Measurements from ENCODE around the gene CEBPA.

The CEBPA gene

GRCh38 chr19:33302175-33302973 is at the start of gene CEBPA:
CEBPA (minus strand) TSS chr19:33302534; CDS start chr19:33302414, 120 bp downstream.
- no peak for DNase-seq

DNA sequence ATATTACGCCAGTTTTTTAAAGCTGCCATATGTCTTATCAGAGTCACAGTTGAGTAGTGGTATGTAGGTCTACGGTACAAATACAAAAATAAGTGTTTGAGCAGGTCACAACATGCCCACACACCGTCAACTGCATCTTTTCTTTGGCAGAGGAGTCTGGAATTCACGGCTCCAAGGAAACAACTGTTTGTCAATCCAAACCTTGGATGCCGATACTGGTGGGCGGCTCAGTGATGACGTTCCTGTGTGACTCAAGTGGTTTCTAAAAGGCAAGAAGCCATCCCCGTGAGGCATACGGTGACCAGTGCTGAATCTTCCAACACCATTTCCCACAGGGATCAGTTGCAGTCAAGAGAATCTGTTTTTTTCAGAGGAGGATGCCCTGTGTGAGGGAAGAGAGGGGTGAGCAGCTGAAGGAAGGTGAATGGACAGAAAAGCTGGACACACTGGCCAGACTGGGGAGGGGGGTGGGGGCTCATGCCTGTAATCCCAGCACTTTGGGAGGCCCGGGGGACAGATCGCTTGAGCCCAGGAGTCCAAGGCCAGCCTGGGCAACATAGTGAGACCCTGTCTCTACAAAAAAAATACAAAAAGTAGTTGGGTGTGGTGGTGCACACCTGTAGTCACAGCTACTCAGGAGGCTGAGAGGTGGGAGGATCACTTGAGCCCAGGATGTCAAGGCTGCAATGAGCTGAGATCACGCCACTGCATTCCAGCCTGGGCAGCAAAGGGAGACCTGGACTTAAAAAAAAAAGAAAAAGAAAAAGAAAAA is 48.4 kb upstream of the CEBPA start:
- DNase-seq, result peak; percentile 30

DNA sequence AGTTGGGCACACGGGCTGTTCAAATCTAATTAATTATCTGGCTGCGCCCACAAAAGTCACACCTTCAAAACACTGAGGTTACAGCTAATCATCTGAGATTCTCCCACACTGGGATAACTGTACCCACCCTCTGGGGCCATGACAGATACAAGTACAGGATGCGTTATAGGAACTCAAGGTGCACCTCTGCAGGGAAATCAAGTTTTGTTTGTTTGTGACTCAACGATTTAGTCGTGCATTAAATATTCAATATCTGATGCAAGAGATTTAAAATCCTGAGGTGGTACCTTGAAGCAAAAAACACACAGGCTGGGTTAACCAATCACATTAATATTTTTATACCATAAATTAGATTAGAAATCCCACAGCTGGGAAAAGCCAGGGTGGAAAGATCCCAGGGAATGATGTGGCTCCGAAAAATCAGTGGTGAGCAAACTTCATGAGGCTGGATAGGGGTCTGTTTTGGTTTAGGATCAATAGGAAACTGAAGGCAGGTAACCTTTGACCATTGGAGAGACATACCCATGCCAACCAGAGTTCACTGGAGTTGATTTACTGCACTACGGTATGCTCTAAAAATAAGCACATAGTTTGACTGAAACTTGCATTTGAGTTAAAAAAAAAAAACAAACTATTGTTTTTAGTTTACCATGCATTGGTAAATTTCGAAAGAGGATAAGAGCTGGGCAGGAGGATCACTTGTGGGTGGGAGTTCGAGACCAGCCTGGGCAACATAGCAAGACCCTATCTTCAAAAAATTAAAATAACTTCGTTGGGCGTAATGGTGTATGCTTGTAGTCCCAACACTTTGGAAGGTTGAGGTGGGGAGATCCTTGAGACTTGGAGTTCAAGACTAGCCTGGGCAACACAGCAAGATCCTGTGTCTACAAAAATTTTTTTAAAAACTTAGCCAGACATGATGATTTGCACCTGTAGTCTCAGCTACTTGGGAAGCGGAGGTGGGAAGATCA is 47.3 kb upstream of the CEBPA start:
- DNase-seq, result no peak

DNA sequence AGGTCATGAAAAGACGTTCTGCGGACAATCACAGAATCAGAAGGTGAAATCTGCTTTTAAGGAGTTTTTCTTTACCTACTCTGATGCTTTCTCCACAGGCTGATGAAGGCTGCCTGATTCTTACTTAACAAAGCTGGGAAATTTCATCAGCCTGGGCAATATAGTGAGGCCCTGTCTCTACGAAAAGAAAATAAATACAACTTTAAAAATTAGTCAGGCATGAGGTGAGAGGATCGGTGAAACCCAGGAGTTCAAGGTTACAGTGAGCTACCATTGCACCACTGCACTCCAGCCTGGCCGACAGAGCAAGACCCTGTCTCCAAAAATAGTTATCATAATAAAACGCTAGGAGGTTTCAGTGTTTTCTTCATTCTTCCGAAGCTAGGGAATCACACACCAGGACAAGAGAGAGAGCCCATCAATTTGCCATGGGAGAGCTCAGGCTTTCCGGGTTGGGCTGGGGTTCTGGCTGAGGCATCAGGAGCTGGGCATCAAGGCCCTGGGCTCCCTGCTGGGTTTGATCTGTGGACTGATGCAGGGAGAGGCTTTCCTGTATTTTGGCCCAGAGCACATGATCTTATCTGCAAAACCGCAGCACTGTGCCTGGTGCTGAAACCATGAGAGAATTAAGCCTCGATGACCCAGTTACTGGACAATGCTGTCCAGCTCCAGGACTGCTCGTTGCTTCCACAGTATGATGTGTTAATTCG is 46.1 kb upstream of the CEBPA start:
- DNase-seq, result peak; percentile 4

DNA sequence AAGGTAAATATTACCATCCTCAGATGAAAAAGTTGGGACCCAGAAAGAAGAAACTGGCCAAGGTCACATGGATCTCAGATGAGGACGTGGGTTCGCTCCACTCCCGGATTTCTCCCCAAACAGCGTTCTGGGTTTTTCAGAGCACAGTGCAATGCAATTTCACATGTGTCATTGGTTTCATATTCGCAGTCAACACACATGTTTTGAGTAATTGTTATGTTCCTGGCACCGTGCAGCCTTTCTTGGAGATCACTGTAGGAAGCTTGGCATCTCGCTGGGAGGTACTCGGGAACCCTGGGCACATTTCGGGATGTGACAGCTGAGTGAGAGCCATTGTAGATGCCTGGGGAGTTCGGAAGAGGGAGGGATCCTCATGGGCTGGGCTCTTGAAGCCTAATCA is 45.0 kb upstream of the CEBPA start:
- no peak for DNase-seq

DNA sequence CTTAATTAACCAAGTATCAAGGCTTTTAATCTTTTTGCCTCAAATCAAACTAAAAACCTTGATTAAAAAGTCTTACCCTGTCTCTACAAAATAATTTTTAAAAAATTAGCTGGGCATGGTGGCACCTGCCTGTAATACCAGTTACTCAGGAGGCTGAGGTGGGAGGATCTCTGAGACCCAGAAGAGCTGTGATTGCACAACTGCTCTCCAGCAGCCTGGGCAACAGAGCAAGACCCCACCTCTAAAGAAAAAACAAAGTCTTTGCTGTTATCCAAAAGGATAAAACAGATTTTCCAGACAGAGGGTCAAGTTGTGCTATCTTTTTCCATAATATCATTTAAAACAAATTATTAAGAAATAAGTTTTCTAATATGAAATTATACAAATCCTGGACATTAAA is 44.3 kb upstream of the CEBPA start:
- no peak for DNase-seq

DNA sequence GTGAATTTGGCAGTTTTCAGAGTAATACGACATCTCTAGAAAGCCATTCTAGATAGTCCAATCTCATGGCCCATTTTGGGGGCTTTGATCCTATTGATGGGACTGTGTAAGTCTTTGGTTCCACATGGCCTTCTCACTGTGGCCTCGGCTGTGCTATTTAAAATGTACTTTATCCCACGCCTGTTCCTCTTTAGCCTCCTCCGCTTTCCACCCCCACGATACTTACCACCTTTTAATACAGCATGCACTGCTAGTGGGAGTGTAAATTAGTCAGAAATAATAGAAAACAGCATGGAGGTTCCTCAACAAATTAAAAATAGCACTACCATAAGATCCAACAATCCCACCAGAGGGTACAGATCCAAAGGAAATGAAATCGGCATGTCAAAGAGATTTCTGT is 42.8 kb upstream of the CEBPA start:
- no peak for DNase-seq

GRCh38 chr19:33344573-33344925 is 42.2 kb upstream of the CEBPA start:
- DNase-seq, result no peak

DNA sequence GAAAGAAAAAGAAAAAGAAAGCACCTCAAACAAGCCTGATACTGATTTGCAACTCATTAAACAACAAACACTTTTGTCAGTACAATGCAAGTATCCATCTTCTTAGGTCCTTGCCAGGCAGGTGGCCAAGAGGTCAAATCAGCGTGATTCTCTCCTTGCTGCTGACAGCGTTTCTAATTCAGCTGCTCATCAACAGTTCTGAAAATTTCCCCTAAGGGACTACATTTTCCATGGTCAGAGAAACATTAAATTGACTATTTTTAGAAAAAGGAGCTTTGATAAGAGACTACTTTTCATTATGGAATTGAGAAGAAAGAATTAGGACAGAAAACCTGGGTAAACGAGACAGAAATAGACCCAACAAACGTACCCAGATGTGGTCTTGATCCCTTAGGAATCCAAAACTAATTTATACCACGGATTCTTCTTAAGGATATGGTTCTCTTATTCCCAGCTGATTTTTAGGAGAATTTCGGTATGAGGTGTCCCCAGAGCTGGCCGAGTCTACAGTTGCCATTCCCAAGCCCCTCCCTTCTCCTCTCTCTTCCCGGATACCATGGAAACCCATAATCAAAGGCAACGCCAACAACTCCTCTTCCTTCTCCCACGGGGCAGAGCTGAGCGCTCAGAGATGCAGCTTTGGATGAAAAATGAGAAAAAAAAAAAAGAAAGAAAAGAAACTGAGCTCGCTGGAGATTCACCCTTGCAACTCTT is 41.7 kb upstream of the CEBPA start:
- no peak for DNase-seq

- DNase-seq, result no peak
Observed at GRCh38 chr19:33343301-33343700, 41.0 kb upstream of the CEBPA start.

DNA sequence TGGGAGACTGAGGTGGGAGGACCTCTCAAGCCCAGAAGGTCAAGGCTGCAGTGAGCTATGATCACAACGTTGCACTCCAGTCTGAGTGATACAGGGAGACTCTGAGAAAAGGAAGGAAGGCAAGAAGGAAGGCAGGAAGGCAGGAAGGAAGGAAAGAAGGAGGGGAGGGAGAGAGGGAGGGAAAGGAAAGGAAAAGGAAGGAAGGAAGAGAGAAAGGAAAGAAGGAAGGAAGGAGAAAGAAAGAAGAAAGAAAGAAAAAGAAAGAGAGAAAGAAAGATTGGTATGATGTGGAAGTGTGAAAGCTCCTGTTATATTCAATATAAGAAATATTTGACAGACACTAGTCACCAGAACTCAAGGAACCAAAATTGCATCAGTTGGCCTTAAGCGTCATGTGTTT is 38.7 kb upstream of the CEBPA start:
- DNase-seq, result no peak

GRCh38 chr19:33339016-33339984 is 37.0 kb upstream of the CEBPA start:
- no peak for DNase-seq

DNA sequence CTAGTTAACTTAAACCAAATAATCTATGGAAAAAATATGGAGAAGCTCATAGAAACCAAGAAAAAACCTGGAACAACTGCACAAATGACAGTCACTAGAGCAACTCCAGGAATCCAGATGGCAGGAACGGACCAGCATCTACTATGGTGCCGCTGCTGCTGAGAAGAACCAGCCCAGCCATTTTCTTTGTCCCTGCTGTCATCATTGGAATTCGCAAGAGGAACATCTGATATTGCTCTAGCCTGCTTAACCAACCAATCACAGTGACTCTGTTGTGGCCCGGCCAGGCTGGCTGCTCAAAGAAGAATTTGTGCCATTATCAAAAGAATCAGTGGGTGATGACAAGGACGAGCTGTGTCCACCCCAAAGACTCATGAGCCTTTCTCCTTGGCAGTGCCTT is 33.1 kb upstream of the CEBPA start:
- DNase-seq, result no peak

DNA sequence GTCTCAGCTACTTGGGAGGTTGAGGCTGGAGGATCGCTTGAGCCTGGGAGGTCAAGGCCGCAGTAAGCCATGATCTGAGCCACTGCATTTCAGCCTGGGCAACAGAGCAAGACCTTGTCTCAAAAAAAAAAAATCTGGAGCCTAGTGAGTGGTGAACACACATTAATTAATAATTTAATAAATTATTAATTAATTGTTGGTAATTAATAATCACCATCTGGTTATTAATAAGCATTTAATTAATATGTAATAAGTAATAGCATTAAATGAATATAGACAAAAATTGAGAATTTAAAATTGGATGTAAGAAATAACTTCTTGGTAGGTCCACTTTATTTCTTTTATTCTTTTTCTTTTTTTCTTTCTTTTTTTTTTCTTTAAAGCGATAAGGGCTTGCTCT is 31.9 kb upstream of the CEBPA start:
- no peak for DNase-seq

GRCh38 chr19:33333642-33334041 is 31.3 kb upstream of the CEBPA start:
- DNase-seq, result no peak

- DNase-seq, result no peak
Observed at GRCh38 chr19:33333151-33333550, 30.8 kb upstream of the CEBPA start.

GRCh38 chr19:33332248-33332647 is 29.9 kb upstream of the CEBPA start:
- DNase-seq, result no peak

DNA sequence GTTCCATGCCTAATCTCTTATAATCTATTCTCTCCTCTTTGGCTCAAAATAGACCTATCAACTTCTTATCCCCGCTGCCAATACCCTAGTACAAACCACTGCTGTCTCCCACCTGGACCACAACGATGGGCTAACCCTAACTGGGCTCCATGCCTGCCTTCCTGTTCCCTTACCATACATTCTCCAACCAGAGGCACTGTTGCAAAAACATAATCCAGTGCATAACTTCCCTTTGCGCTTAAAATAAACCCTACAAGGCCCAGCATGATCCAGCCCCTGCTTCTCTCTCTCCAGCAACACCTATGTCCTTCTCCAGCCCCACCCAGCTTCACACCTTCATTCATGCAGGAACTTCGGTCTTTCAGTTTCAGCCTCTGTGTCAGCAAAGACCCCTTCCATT is 27.4 kb upstream of the CEBPA start:
- DNase-seq, result no peak

GRCh38 chr19:33329060-33329459 is 26.7 kb upstream of the CEBPA start:
- DNase-seq, result no peak

- DNase-seq, result no peak
Observed at GRCh38 chr19:33325920-33326319, 23.6 kb upstream of the CEBPA start.

DNA sequence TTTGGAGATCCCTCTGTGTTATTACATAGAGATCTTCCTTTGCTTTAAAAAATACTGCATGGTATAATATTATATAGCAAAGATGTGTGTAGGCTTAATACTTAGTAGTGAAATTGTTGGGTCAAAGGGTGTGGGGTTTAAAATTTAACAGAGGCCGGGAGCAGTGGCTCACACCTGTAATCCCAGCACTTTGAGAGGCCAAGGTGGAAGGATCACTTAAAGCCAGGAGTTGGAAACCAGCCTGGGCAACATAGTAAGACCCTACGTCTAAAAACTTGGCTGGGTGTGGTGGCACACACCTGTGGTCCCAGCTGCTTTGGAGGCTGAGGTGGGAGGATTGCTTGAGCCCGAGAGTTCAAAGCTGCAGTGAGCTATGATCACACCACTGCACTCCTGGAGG is 22.3 kb upstream of the CEBPA start:
- no peak for DNase-seq
